ENCODE measurements around the gene DPP6. TPM values are rescaled to one million over a fixed set of nuclear protein-coding genes. Genes with fewer than 3 reads are reported as not detected.
A peak's percentile ranks its signal among the peaks of the same experiment; 100 is the strongest.
"Not testable (repeated sequence)": the region's sequence is repeated elsewhere in the genome, so short reads cannot be mapped to it uniquely, and the experiment has no call there.

DPP6 gene
- total and polyA plus RNA-seq, 5 donors, result 0.07 to 0.35 (median 0.11) TPM; not detected in 2

DNA sequence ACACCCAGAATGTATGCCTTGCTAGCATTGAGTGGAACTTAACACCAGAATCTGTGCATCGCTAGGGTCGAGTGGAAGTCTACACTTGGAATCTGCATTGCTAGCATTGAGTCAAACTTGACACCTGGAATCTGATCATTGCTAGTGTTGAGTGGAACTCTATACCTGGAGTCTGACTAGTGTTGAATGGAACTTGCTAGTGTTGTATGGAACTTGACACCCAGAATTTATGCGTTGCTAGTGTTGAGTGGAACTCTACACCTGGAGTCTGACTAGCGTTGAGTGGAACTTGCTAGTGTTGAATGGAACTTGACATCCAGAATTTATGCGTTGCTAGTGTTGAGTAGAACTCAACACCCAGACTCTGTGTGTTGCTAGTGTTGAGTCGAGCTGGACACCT is 110.7 kb downstream of the DPP6 start:
- intact Hi-C loops (cut with DNase I); H3K4me1 ChIP-seq (ENCODE audit: control insufficient read depth, insufficient read depth, low read length); H3K27me3 ChIP-seq (ENCODE audit: control insufficient read depth, insufficient read depth); DNase-seq; ATAC-seq; H3K27ac ChIP-seq (ENCODE audit: low read length); H3K4me3 ChIP-seq (ENCODE audit: low read length); H3K9me3 ChIP-seq (ENCODE audit: control insufficient read depth, low read length): not testable (repeated sequence)
- 66% methylated on average over 4 of the region's 6 CpGs for WGBS

DNA sequence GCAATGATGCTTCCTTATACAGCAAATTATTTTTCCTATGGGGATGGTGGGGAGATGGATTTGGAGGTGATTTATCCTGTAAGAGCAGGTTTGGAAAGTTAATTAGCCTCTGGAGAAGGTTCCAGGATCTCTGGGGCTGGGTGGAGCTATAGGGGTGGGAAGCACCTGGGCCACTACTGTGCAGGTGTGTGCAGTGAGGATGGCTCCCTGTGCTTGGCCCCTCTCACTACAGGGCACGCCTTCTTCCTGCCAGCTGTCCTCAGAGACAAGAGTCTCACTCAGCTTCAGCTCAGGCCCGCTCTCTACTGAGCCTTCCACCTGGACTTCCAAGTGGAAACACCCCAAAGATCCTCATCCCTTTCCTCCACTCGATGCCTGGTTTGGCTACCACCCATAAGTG is 111.4 kb downstream of the DPP6 start:
- DNase-seq; H3K27me3 ChIP-seq (ENCODE audit: control insufficient read depth, insufficient read depth); H3K27ac ChIP-seq (ENCODE audit: low read length); ATAC-seq; H3K4me3 ChIP-seq (ENCODE audit: low read length); intact Hi-C loops (cut with DNase I); H3K9me3 ChIP-seq (ENCODE audit: control insufficient read depth, low read length); H3K4me1 ChIP-seq (ENCODE audit: control insufficient read depth, insufficient read depth, low read length): not testable (repeated sequence)
- 69% methylated on average over 2 of the region's 3 CpGs for WGBS

DNA sequence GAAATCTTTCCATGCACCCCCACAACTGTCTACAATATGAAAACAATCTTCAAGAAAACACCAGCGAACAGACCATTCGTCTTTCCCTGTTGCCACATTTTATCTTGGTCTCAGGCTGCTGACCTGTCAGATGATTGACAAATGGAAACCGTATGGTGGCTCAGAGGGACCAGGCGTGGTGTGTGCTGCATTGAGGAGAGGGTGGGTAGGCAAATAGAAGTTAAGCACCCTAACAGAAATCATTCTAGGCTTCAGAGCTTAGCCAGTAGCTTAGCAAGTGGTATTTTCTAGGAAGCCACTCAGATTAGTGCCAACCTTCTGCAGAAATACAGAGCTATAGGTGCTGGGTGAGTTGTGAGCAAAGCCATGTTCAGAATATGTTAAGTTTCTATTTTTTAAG is 114.9 kb downstream of the DPP6 start:
- ATAC-seq (no peak), DNase-seq (no peak)
- intact Hi-C loops (cut with DNase I), result no loop called here
- Histone ChIP-seq H3K4me3 (ENCODE audit: low read length) (no peak overlapping the region), H3K27ac (ENCODE audit: low read length) (no peak overlapping the region), H3K27me3 (ENCODE audit: control insufficient read depth, insufficient read depth) (no peaks in the 10 kb centered on the region), H3K4me1 (ENCODE audit: control insufficient read depth, insufficient read depth, low read length) (no peaks in the 10 kb centered on the region), H3K9me3 (ENCODE audit: control insufficient read depth, low read length) (no peaks in the 10 kb centered on the region)
- 11% methylated on average over 3 of the region's 4 CpGs for WGBS

DNA sequence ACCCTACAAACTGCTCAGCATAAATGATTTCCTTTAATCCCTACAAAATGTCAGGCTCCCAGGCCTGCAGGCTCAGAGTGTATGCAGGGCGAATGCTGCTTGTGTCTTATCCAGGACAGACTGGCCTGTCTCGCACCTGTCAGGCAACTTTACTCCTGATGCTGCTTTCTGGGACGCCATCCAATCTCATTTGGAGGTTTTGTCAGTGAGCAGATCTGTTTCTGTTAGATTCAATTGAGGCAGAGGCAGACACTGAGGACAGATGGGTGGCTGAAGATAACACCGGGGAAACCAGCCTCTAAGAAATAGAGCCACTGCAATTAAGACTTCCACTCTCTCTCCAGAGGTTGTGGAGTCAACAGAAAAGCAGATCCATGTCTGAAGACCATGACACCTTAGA is 115.6 kb downstream of the DPP6 start:
- Histone ChIP-seq H3K9me3 (ENCODE audit: control insufficient read depth, low read length) (no peaks in the 10 kb centered on the region), H3K4me1 (ENCODE audit: control insufficient read depth, insufficient read depth, low read length) (no peaks in the 10 kb centered on the region), H3K27ac (ENCODE audit: low read length) (no peak overlapping the region), H3K27me3 (ENCODE audit: control insufficient read depth, insufficient read depth) (no peaks in the 10 kb centered on the region), H3K4me3 (ENCODE audit: low read length) (no peak overlapping the region)
- WGBS, result 40% methylated on average over 4 of the region's 4 CpGs
- ATAC-seq, result no peak
- intact Hi-C loops (cut with DNase I), result no loop called here
- DNase-seq, result no peak

DNA sequence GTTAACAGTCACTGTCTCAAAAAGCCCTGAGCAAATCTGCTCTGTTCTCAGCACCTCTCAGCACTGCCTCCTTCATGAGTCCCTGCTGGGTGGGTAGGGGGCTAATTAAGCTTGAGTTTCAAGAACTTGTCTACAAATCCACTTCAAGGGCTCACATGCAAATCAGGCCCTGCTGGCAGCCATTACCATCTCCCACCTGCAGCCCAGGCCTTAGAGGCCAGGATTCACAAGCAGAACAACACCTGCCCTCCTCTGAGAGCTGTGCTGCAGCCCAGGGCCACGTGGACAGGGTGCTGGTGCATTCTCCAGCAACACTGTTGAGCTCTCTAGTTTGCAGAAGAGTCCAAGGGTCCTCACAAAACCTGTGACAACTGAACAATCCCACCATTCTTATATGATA is 119.2 kb downstream of the DPP6 start:
- Histone ChIP-seq H3K27ac (ENCODE audit: low read length) (no peak overlapping the region), H3K4me3 (ENCODE audit: low read length) (no peak overlapping the region), H3K27me3 (ENCODE audit: control insufficient read depth, insufficient read depth) (no peaks in the 10 kb centered on the region), H3K4me1 (ENCODE audit: control insufficient read depth, insufficient read depth, low read length) (no peaks in the 10 kb centered on the region), H3K9me3 (ENCODE audit: control insufficient read depth, low read length) (no peaks in the 10 kb centered on the region)
- ATAC-seq (no peak), DNase-seq (no peak)
- intact Hi-C loops (cut with DNase I), result no loop called here
- 8% methylated on average over 1 of the region's 1 CpG for WGBS

DNA sequence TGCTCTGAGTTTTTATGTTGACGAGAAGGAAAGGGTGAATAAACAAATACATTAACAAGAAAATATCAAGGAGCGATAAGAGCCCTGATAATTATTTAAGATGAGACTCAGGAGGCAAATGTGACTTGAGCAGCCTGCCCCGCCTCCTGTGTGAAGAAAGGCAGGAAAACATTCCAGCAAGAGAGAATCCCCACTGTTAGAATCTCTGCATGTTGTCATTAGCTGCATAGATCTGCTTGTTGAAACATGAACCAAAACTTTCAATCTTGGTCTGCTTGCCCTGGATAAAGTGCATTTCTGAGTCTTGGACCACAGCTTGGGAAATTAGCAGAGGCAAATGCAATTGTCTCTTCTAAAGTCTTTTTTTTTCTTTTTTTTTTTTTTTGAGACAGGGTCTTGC is 120.0 kb downstream of the DPP6 start:
- WGBS, result 54% methylated on average over 3 of the region's 3 CpGs
- Histone ChIP-seq H3K27me3 (ENCODE audit: control insufficient read depth, insufficient read depth) (no peaks in the 10 kb centered on the region), H3K9me3 (ENCODE audit: control insufficient read depth, low read length) (no peaks in the 10 kb centered on the region), H3K4me3 (ENCODE audit: low read length) (no peak overlapping the region), H3K4me1 (ENCODE audit: control insufficient read depth, insufficient read depth, low read length) (no peaks in the 10 kb centered on the region), H3K27ac (ENCODE audit: low read length) (no peak overlapping the region)
- ATAC-seq (no peak), DNase-seq (no peak)
- intact Hi-C loops (cut with DNase I), result no loop called here

DNA sequence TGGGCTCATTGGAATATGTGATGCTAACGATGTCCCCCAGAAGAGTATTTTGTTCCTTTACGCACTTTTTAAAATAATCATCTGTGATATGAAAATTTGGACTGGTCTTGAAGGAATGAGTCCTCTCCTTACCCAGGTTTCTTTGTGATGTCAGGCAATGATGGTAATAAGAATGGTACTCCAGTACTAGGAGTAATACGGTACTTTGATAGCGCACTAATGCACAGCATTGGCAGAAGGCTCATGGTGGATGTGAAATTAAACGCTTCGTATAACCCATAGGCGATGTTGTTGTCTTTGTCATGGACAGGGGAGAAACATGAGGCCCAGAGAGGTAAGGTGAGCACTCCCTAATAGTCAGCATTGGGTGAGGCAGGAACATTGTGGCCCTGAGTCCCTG is 125.4 kb downstream of the DPP6 start:
- WGBS, result 86% methylated on average over 7 of the region's 7 CpGs
- intact Hi-C loops (cut with DNase I), result no loop called here

DNA sequence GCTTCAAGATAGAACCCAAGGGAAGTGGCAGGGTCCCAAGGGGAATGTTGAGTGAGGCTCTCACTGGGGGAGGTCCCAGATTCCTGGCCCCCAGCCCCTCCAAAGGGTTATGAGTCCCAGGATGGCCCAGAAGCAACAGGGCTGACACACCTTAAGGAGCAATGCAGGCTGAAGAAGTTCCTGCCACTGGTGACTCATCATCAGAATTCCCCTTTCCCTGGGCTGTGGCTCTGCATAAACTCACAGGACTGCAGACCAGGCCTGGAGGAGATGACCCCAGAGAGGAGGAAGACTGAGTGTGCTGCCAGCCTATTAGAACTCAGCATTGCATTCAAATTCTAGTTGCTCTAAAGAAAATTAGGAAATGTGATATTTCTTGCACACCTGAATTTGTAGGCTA is 126.7 kb downstream of the DPP6 start:
- H3K27me3 ChIP-seq (ENCODE audit: control insufficient read depth, insufficient read depth), result no peaks in the 10 kb centered on the region
- DNase-seq (no peak), ATAC-seq (no peak)
- H3K4me3 ChIP-seq (ENCODE audit: low read length), result no peak overlapping the region
- no peaks in the 10 kb centered on the region for H3K9me3 ChIP-seq (ENCODE audit: control insufficient read depth, low read length)
- H3K27ac ChIP-seq (ENCODE audit: low read length), result no peak overlapping the region
- intact Hi-C loops (cut with DNase I), result no loop called here
- no peaks in the 10 kb centered on the region for H3K4me1 ChIP-seq (ENCODE audit: control insufficient read depth, insufficient read depth, low read length)

More for the DNA sequence above, 125.4 kb downstream of the DPP6 start:
- H3K4me1 ChIP-seq (ENCODE audit: control insufficient read depth, insufficient read depth, low read length), result no peaks in the 10 kb centered on the region
- no peaks in the 10 kb centered on the region for H3K27me3 ChIP-seq (ENCODE audit: control insufficient read depth, insufficient read depth)
- no peak overlapping the region for H3K4me3 ChIP-seq (ENCODE audit: low read length)
- ATAC-seq (no peak), DNase-seq (no peak)
- no peak overlapping the region for H3K27ac ChIP-seq (ENCODE audit: low read length)
- H3K9me3 ChIP-seq (ENCODE audit: control insufficient read depth, low read length), result no peaks in the 10 kb centered on the region

DNA sequence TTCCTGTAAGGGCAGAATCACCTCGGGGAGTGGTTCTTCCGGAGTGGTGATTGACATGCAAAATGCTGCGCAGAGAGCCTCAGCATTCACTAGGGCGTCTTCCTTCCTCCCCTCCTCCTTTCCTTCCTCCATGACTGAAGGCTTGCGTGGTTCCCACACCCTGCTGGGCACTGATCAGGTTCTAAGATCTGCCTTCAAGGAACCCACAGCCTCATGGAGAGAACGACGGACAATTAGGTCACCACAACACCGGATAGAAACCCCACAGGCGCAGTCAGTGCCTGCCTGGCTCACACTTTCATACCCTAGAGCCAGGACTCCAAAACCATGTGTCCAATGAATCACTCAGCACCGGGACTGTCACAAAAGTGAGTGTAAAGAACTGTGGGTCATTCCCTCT is 131.3 kb downstream of the DPP6 start:
- DNase-seq (no peak), ATAC-seq (peak in 1 of 2 donors; percentile 31)
- intact Hi-C loops (cut with DNase I), result no loop called here
- Histone ChIP-seq H3K4me3 (ENCODE audit: low read length) (no peak overlapping the region), H3K27ac (ENCODE audit: low read length) (no peak overlapping the region), H3K27me3 (ENCODE audit: control insufficient read depth, insufficient read depth) (no peaks in the 10 kb centered on the region), H3K9me3 (ENCODE audit: control insufficient read depth, low read length) (no peaks in the 10 kb centered on the region), H3K4me1 (ENCODE audit: control insufficient read depth, insufficient read depth, low read length) (no peaks in the 10 kb centered on the region)
- 28% methylated on average over 10 of the region's 10 CpGs for WGBS

DNA sequence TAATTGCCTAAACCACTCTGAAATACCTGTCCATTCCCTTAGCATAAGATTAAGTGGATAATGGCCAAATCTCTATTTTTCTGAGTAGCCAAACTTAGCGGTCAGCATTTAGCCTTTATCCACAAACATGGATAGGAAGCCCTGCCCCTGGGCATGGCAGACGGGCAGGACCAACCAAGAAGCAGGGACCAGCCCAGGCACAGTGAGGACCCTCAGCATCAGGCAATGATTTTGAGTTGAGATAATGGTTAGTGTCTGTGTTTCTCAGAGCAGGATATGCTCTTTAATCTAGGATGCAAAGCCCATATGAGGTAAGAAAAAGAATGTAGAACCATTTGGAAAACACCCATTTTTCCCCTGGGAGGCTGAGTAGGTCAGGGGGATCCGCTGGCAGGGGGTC is 131.7 kb downstream of the DPP6 start:
- Histone ChIP-seq H3K9me3 (ENCODE audit: control insufficient read depth, low read length) (no peaks in the 10 kb centered on the region), H3K4me3 (ENCODE audit: low read length) (no peak overlapping the region), H3K27me3 (ENCODE audit: control insufficient read depth, insufficient read depth) (no peaks in the 10 kb centered on the region), H3K27ac (ENCODE audit: low read length) (no peak overlapping the region), H3K4me1 (ENCODE audit: control insufficient read depth, insufficient read depth, low read length) (no peaks in the 10 kb centered on the region)
- 47% methylated on average over 3 of the region's 3 CpGs for WGBS
- DNase-seq, result no peak
- intact Hi-C loops (cut with DNase I), result no loop called here
- no peak for ATAC-seq

DNA sequence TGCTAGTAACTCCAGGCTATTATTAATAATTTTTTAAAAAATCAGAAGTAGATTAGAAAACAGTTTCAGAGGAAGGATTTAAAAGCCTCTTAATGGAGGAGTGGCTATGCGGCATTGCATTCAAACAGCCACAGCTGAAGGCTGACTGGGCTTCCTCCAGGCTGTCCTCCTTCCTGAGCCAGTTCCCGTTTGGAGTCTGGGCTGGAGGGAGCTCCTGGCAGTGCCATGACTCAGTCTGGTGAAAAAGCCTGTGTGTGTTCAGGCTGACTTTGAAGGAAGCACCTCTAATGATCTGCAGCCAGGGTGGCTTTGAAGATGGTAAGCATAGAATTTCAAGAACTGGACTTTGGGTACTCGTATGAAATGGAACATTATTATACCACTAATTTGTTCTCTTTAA is 134.6 kb downstream of the DPP6 start:
- no peaks in the 10 kb centered on the region for H3K27me3 ChIP-seq (ENCODE audit: control insufficient read depth, insufficient read depth)
- intact Hi-C loops (cut with DNase I), result no loop called here
- ATAC-seq, result no peak

DNA sequence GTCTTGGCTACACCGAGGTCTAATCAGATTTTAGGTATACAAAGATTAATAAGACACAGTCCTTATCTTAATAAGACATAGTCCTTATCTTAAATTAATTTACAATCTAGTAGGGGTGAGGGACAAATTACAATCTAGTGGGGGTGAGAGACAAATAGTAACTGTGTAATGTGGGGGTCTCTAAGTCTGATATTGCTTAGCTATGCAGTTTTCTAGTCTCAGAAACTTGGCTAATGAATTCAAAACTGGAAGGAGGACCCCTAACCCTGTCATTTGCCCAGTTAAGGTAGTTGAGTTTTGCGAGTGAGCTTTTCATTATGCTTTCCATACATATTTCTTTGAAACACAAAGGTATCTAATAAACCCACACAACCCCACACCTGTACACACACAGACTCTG is 136.1 kb downstream of the DPP6 start:
- ATAC-seq (no peak), DNase-seq (no peak)
- no peaks in the 10 kb centered on the region for H3K4me1 ChIP-seq (ENCODE audit: control insufficient read depth, insufficient read depth, low read length)
- no peaks in the 10 kb centered on the region for H3K9me3 ChIP-seq (ENCODE audit: control insufficient read depth, low read length)
- WGBS, result 74% methylated on average over 2 of the region's 2 CpGs
- H3K27me3 ChIP-seq (ENCODE audit: control insufficient read depth, insufficient read depth), result no peaks in the 10 kb centered on the region
- intact Hi-C loops (cut with DNase I), result no loop called here
- H3K27ac ChIP-seq (ENCODE audit: low read length), result no peak overlapping the region
- H3K4me3 ChIP-seq (ENCODE audit: low read length), result no peak overlapping the region

More for the DNA sequence above, 134.6 kb downstream of the DPP6 start:
- Histone ChIP-seq H3K4me3 (ENCODE audit: low read length) (no peak overlapping the region), H3K27ac (ENCODE audit: low read length) (no peak overlapping the region), H3K4me1 (ENCODE audit: control insufficient read depth, insufficient read depth, low read length) (no peaks in the 10 kb centered on the region), H3K9me3 (ENCODE audit: control insufficient read depth, low read length) (no peaks in the 10 kb centered on the region)
- no peak for DNase-seq
- WGBS, result 74% methylated on average over 3 of the region's 3 CpGs
